ENCODE measurements around the gene AFAP1L1.

The AFAP1L1 gene

GRCh38 chr5:149256451-149256850 lies 15.2 kb upstream of the AFAP1L1 start:
- in situ Hi-C loops (cut with HindIII; ENCODE audit: low pct_ligation_motif_present, low sequenced_read_pairs): no loop called here
- Histone ChIP-seq H3K27me3 (replicated peaks) (no peaks in the 10 kb centered on the region), H3K36me3 (replicated peaks) (no peaks in the 10 kb centered on the region), H3K27ac (peak overlapping the region; percentile 75), H3K4me3 (ENCODE audit: low read depth, low read length) (no peak overlapping the region)
- TF ChIP-seq CTCF (IDR thresholded peaks at IDR 0.05; ENCODE audit: low read depth, low read length, missing control alignments): no peak
- DNase-seq: no peak

GRCh38 chr5:149257131-149257530 lies 14.5 kb upstream of the AFAP1L1 start:
- no peaks in the 10 kb centered on the region for H3K27me3 ChIP-seq (replicated peaks)
- TF ChIP-seq CTCF (IDR thresholded peaks at IDR 0.05; ENCODE audit: low read depth, low read length, missing control alignments): no peak
- H3K36me3 ChIP-seq (replicated peaks): no peaks in the 10 kb centered on the region
- in situ Hi-C loops (cut with HindIII; ENCODE audit: low pct_ligation_motif_present, low sequenced_read_pairs): no loop called here
- no peak overlapping the region for H3K4me3 ChIP-seq (ENCODE audit: low read depth, low read length)
- peak overlapping the region; percentile 75 for H3K27ac ChIP-seq
- no peak for DNase-seq

GRCh38 chr5:149257889-149258705 lies 13.6 kb upstream of the AFAP1L1 start:
- no peaks in the 10 kb centered on the region for H3K27me3 ChIP-seq (replicated peaks)
- in situ Hi-C loops (cut with HindIII; ENCODE audit: low pct_ligation_motif_present, low sequenced_read_pairs): no loop called here
- H3K27ac ChIP-seq: peak overlapping the region; percentile 75
- DNase-seq: peak; percentile 75
- no peak overlapping the region for H3K4me3 ChIP-seq (ENCODE audit: low read depth, low read length)
- no peaks in the 10 kb centered on the region for H3K36me3 ChIP-seq (replicated peaks)
- no peak for TF ChIP-seq CTCF (IDR thresholded peaks at IDR 0.05; ENCODE audit: low read depth, low read length, missing control alignments)

GRCh38 chr5:149260761-149261160 lies 10.9 kb upstream of the AFAP1L1 start:
- no peak for TF ChIP-seq CTCF (IDR thresholded peaks at IDR 0.05; ENCODE audit: low read depth, low read length, missing control alignments)
- no peak overlapping the region for H3K27ac ChIP-seq
- no peaks in the 10 kb centered on the region for H3K36me3 ChIP-seq (replicated peaks)
- in situ Hi-C loops (cut with HindIII; ENCODE audit: low pct_ligation_motif_present, low sequenced_read_pairs): no loop called here
- no peak overlapping the region for H3K4me3 ChIP-seq (ENCODE audit: low read depth, low read length)
- no peak for DNase-seq
- H3K27me3 ChIP-seq (replicated peaks): no peaks in the 10 kb centered on the region

- Histone ChIP-seq H3K27ac (no peak overlapping the region), H3K27me3 (replicated peaks) (no peaks in the 10 kb centered on the region), H3K36me3 (replicated peaks) (no peaks in the 10 kb centered on the region), H3K4me3 (ENCODE audit: low read depth, low read length) (no peak overlapping the region)
- TF ChIP-seq CTCF (IDR thresholded peaks at IDR 0.05; ENCODE audit: low read depth, low read length, missing control alignments): no peak
- DNase-seq: no peak
- in situ Hi-C loops (cut with HindIII; ENCODE audit: low pct_ligation_motif_present, low sequenced_read_pairs): no loop called here
These were observed 10.4 kb upstream of the AFAP1L1 start for GRCh38 chr5:149261246-149261645.

GRCh38 chr5:149262315-149262714 lies 9.3 kb upstream of the AFAP1L1 start:
- Histone ChIP-seq H3K36me3 (replicated peaks) (no peaks in the 10 kb centered on the region), H3K27ac (no peak overlapping the region), H3K4me3 (ENCODE audit: low read depth, low read length) (no peak overlapping the region), H3K27me3 (replicated peaks) (no peaks in the 10 kb centered on the region)
- no peak for DNase-seq
- in situ Hi-C loops (cut with HindIII; ENCODE audit: low pct_ligation_motif_present, low sequenced_read_pairs): no loop called here
- TF ChIP-seq CTCF (IDR thresholded peaks at IDR 0.05; ENCODE audit: low read depth, low read length, missing control alignments): no peak
